Endothelial cell of umbilical vein (primary cell): ENCODE data around the gene SIGLEC9. TPM values are rescaled to one million over a fixed set of nuclear protein-coding genes. Genes with fewer than 3 reads are reported as not detected.

Experiments
- BruUV-seq: library from RNA; stranded (reverse); fragments of 400-500 nt; replicated peaks from 2 replicates; lab custom pipeline; 2021; lab: Mats Ljungman, UMichigan
- CTCF ChIA-PET: fragments of 300-600, 350-600 bp; sonication (Branson Sonifier 250); formaldehyde crosslinking; loops from one replicate; lab custom pipeline; 2021; ENCODE audit warnings: antibody characterized with exemption, inconsistent platforms; lab: Charles Lee
- POLR2A ChIA-PET: fragments of 300-600, 350-600 bp; sonication (Branson Sonifier 250); formaldehyde crosslinking; loops from one replicate; lab custom pipeline; 2021; ENCODE audit warnings: antibody characterized with exemption, inconsistent platforms; lab: Charles Lee
- DNase-seq: peaks from one replicate; pipeline ENCODE4 v3.0.0-alpha.2; 2011; ENCODE audit warnings: low read depth, low spot score
- FAIRE-seq: peaks from 2 replicates; lab custom pipeline; 2011; peaks lifted over from hg19 to GRCh38; lab: Jason Lieb, UNC
- H2AFZ ChIP-seq: 2 replicates; pipeline ENCODE4 v1.6.0; 2012; ENCODE audit warnings: low read depth, low read length, control low read depth, inconsistent platforms
- H3K27ac ChIP-seq: 2 replicates; pipeline ENCODE4 v1.5.1; 2011; ENCODE audit warnings: low read depth, mild to moderate bottlenecking, control low read depth, low read length, moderate library complexity; ENCODE audit not compliant: insufficient read depth
- H3K27me3 ChIP-seq, 2 experiments: 2 replicates each; pipeline versions ENCODE4 v1.6.0 to v1.6.1; 2011; ENCODE audit warnings: low read length in 2 of 2, mixed read lengths in 1 of 2; ENCODE audit not compliant: control insufficient read depth in 2 of 2, insufficient read depth in 2 of 2
- H3K36me3 ChIP-seq, 2 experiments: 2 replicates in 1 of 2; 3 replicates in 1 of 2; pipeline ENCODE4 v1.5.1; 2011; ENCODE audit warnings: low read length in 2 of 2, mild to moderate bottlenecking in 1 of 2, moderate library complexity in 1 of 2; ENCODE audit not compliant: control insufficient read depth in 2 of 2, insufficient read depth in 2 of 2; ENCODE audit errors: extremely low read depth in 1 of 2
- H3K4me1 ChIP-seq: 3 replicates; pipeline ENCODE4 v1.5.1; 2011; ENCODE audit warnings: mild to moderate bottlenecking, low read length; ENCODE audit not compliant: control insufficient read depth, insufficient read depth; ENCODE audit errors: extremely low read depth
- H3K4me2 ChIP-seq: 2 replicates; pipeline ENCODE4 v1.6.1; 2011; ENCODE audit warnings: low read length, control low read depth, mixed read lengths; ENCODE audit not compliant: insufficient read depth
- H3K4me3 ChIP-seq, 3 experiments: fragments of 200-600 bp in 1 of 3; sonication (generic), shearing (Covaris generic) in 1 of 3; replicated peaks in 1 of 3; 2 replicates each; pipeline ENCODE4 v1.5.1; 2011 to 2016; ENCODE audit warnings: control low read depth in 3 of 3, low read length in 3 of 3, mild to moderate bottlenecking in 2 of 3, inconsistent platforms in 1 of 3, low read depth in 1 of 3, moderate library complexity in 1 of 3; ENCODE audit not compliant: insufficient read depth in 1 of 3
- H3K79me2 ChIP-seq: 2 replicates; pipeline ENCODE4 v1.6.0; 2012; ENCODE audit warnings: low read length, inconsistent platforms; ENCODE audit not compliant: control insufficient read depth, insufficient read depth
- H3K9ac ChIP-seq: replicated peaks from 2 replicates; pipeline ENCODE3; 2011; ENCODE audit warnings: low read length, control low read depth; ENCODE audit not compliant: insufficient read depth; ENCODE audit errors: extremely low read depth
- H3K9me1 ChIP-seq: replicated peaks from 3 replicates; pipeline ENCODE4 v1.6.0; 2011; ENCODE audit warnings: mild to moderate bottlenecking, low read length; ENCODE audit not compliant: control insufficient read depth, insufficient read depth; ENCODE audit errors: extremely low read depth
- H3K9me3 ChIP-seq: replicated peaks from 2 replicates; pipeline ENCODE4 v1.5.1; 2012; ENCODE audit warnings: low read length, inconsistent platforms; ENCODE audit not compliant: control insufficient read depth, insufficient read depth
- H4K20me1 ChIP-seq: replicated peaks from 2 replicates; pipeline ENCODE3; 2011; ENCODE audit warnings: mild to moderate bottlenecking, low read length; ENCODE audit not compliant: control insufficient read depth, insufficient read depth; ENCODE audit errors: extremely low read depth
- CTCF ChIP-seq, 2 donors: IDR thresholded peaks; 1 replicate in 1 of 2; 2 replicates in 1 of 2; pipeline ENCODE4 v1.5.1; 2011; ENCODE audit warnings: low read length in 2 of 2, mild to moderate bottlenecking in 2 of 2, moderate library complexity in 2 of 2, control low read depth in 1 of 2, inconsistent platforms in 1 of 2, low read depth in 1 of 2; ENCODE audit not compliant: insufficient read depth in 1 of 2; ENCODE audit errors: extremely low read depth in 1 of 2
- EZH2 ChIP-seq: IDR thresholded peaks from 2 replicates; pipeline ENCODE4 v1.6.1; 2012; ENCODE audit warnings: borderline replicate concordance, low read depth, mild to moderate bottlenecking, moderate library complexity, low read length, inconsistent platforms; ENCODE audit not compliant: severe bottlenecking
- FOS ChIP-seq: IDR thresholded peaks from 2 replicates; pipeline ENCODE4 v1.6.1; 2011; ENCODE audit warnings: mild to moderate bottlenecking, low read length, moderate library complexity, borderline replicate concordance; ENCODE audit not compliant: insufficient read depth
- GATA2 ChIP-seq: IDR thresholded peaks from 2 replicates; pipeline ENCODE4 v1.7.0; 2011; ENCODE audit warnings: low read depth, mild to moderate bottlenecking, moderate library complexity, mixed read lengths, low read length; ENCODE audit not compliant: insufficient read length, insufficient read depth
- JUN ChIP-seq: IDR thresholded peaks from 2 replicates; pipeline ENCODE4 v1.6.1; 2011; ENCODE audit warnings: borderline replicate concordance, low read depth; ENCODE audit not compliant: insufficient read length, insufficient read depth
- MAX ChIP-seq: IDR thresholded peaks from 2 replicates; pipeline ENCODE4 v1.6.1; 2011; ENCODE audit not compliant: insufficient read depth, insufficient read length
- MYC ChIP-seq: IDR thresholded peaks from one replicate; pipeline ENCODE4 v1.6.1; 2011; ENCODE audit warnings: mild to moderate bottlenecking, low read depth, low read length
- POLR2A ChIP-seq: IDR thresholded peaks from 2 replicates; pipeline ENCODE4 v1.6.1; 2012; ENCODE audit warnings: low read depth, mild to moderate bottlenecking, control low read depth, low read length
- POLR2AphosphoS5 ChIP-seq: IDR thresholded peaks from 2 replicates; pipeline ENCODE4 v1.6.1; 2012; ENCODE audit warnings: low read depth, mild to moderate bottlenecking, control low read depth, low read length, moderate library complexity; ENCODE audit not compliant: insufficient read depth
- dilution Hi-C: fragments of 300-500 bp; cut with MboI; formaldehyde crosslinking; loops from one replicate; pipeline ENCODE4 v1.15.0; 2019; ENCODE audit warnings: low sequenced_read_pairs; ENCODE audit not compliant: extremely low pct_ligation_motif_present
- intact Hi-C: fragments of 100-400 bp; cut with micrococcal nuclease; formaldehyde crosslinking; loops from one replicate; pipeline ENCODE4 v1.10.0; 2022
- polyA plus RNA-seq, 4 experiments: library from polyadenylated mRNA; depleted of rRNA in 3 of 4; stranded (reverse) in 3 of 4; unstranded in 1 of 4; fragments of >200 nt; gene quantifications; 2 replicates each; pipeline versions ENCODE4 v1.2.1 to v1.2.3, GENCODE V29; 2011 to 2012; ENCODE audit warnings: missing spikeins in 1 of 4
- total RNA-seq: library from RNA; stranded (reverse); gene quantifications from 2 replicates; pipeline ENCODE4 v1.2.3, GENCODE V29; 2021

The SIGLEC9 gene
- total and polyA plus RNA-seq, 2 donors (not counting 3 experiments of a cell fraction or from before 2014, with no cell fraction given): not detected

DNA sequence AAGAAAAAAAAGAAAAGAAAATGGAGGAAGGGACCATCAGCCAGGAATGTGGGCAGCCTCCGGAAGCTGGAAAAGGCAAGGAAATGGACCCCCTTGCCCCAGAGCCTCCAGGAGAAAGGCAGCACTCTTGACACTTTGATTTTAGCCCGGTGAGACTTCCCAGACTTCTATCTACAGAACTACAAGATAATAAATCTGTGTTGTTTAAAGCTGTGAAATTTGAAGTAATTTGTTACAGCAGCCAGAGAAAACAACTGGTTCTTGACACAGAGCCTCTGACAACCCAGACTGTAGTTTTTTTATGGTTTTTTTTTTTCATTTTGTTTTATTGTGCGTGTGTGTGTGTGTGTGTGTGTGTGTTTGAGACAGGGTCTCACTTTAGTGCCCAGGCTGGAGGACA, 24.1 kb upstream of the SIGLEC9 start:
- Histone ChIP-seq H3K4me2 (no peak overlapping the region), H3K4me1 (peaks cover 9% of the 10 kb centered on the region), H4K20me1 (no peaks in the 10 kb centered on the region), H3K36me3 (peaks cover 2 to 5% of the 10 kb centered on the region in 2 experiments), H3K79me2 (peaks cover 40% of the 10 kb centered on the region), H3K27me3 (no peaks in the 10 kb centered on the region), H2AFZ (no peak overlapping the region), H3K9me1 (no peaks in the 10 kb centered on the region), H3K4me3 (no peak overlapping the region), H3K27ac (no peak overlapping the region), H3K9ac (no peak overlapping the region), H3K9me3 (no peaks in the 10 kb centered on the region)
- dilution Hi-C loops: no loop called here
- no peak for TF ChIP-seq POLR2A
- TF ChIP-seq CTCF (IDR thresholded peaks at IDR 0.05; ENCODE audit: extremely low read depth in 1 of 2, insufficient read depth in 1 of 2, low read depth in 1 of 2, low read length in 2 of 2): no peak
- TF ChIP-seq FOS: no peak
- no peak for TF ChIP-seq GATA2
- no peak for TF ChIP-seq MAX
- no peak for TF ChIP-seq JUN
- no peak for TF ChIP-seq EZH2
- TF ChIP-seq MYC: no peak
- no peak for TF ChIP-seq POLR2AphosphoS5
- intact Hi-C loops: no loop called here
- no TSS peak for BruUV-seq
- POLR2A ChIA-PET: no interaction called here
- CTCF ChIA-PET: interaction anchor here (1.1 to 2.6 kb wide), 3 partner anchors 11 to 179 kb away, joined by 4 to 7 read pairs (median 7); no protein-coding TSS in a partner anchor
- no peak for DNase-seq
- FAIRE-seq: no peak
